ENCODE data around the gene RNF115.

DNA sequence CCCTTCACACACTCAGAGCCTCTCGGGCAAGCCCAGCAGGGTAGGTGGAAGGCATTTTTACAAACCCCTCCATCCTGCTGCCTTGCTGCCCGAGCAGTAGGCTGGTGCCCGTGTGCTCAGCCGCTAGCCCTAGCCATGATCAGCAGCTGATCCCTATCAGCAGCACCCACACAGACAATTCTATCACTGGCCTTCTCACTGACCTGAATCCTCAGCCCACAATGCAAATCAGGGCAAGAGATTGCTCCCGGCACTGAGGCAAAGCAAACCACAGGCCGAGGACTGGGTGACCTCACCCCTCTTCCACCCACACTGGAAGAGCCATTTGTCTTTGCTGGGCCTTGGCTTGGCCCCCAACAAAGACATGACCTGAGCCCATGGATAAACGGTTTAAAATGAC, 115.8 kb downstream of the RNF115 start:
- TF ChIP-seq, protein P1, sequence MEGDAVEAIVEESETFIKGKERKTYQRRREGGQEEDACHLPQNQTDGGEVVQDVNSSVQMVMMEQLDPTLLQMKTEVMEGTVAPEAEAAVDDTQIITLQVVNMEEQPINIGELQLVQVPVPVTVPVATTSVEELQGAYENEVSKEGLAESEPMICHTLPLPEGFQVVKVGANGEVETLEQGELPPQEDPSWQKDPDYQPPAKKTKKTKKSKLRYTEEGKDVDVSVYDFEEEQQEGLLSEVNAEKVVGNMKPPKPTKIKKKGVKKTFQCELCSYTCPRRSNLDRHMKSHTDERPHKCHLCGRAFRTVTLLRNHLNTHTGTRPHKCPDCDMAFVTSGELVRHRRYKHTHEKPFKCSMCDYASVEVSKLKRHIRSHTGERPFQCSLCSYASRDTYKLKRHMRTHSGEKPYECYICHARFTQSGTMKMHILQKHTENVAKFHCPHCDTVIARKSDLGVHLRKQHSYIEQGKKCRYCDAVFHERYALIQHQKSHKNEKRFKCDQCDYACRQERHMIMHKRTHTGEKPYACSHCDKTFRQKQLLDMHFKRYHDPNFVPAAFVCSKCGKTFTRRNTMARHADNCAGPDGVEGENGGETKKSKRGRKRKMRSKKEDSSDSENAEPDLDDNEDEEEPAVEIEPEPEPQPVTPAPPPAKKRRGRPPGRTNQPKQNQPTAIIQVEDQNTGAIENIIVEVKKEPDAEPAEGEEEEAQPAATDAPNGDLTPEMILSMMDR (conservative IDR thresholded peaks at IDR 0.05; ENCODE audit: low read length): no peak
- TF ChIP-seq EZH2phosphoT487 (IDR thresholded peaks at IDR 0.05; ENCODE audit: borderline replicate concordance): no peak

Measured in Loucy (cell line).